ENCODE results near the gene LRP5. TPM values are rescaled to one million over a fixed set of nuclear protein-coding genes. Genes with fewer than 3 reads are reported as not detected.

Gene LRP5
- total RNA-seq, 1 experiment from 2014 or later: 48.8 TPM

DNA sequence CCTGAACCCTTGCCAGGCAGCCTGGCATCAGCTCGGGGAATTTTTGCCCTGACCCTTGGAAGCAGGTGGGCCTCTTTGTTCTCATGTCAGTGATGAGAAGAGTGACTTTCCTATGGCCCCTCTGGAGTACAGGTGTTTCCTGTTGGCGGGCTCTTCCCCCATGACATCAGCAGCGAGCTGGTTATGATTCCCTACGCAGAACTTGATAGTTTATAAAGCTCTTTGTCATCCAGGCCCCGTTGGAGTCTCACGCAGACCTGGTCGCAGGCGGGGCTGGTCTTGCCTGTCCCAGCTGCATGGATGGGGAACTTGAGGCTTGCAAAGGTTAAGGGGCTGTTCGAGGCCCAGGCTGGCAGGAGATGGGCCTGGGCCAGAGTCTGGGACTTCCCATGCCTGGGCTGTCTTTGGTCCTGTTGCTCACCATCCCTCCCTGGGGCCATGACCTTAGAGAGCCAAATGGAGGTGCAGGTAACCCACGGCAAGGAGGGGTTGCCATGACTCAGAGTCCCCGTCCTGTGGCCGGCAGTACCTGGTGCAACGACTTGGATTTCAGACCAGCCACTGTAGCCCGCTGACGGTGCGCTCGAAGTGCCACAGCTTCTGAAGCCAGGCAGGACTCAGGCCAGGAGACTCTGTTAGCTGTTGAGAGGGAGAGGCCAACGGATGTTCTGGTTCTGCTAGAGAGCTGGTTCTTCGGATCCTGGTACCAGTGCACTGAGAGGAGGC is 102.3 kb downstream of the LRP5 start (continued):
- TF ChIP-seq, protein P1, sequence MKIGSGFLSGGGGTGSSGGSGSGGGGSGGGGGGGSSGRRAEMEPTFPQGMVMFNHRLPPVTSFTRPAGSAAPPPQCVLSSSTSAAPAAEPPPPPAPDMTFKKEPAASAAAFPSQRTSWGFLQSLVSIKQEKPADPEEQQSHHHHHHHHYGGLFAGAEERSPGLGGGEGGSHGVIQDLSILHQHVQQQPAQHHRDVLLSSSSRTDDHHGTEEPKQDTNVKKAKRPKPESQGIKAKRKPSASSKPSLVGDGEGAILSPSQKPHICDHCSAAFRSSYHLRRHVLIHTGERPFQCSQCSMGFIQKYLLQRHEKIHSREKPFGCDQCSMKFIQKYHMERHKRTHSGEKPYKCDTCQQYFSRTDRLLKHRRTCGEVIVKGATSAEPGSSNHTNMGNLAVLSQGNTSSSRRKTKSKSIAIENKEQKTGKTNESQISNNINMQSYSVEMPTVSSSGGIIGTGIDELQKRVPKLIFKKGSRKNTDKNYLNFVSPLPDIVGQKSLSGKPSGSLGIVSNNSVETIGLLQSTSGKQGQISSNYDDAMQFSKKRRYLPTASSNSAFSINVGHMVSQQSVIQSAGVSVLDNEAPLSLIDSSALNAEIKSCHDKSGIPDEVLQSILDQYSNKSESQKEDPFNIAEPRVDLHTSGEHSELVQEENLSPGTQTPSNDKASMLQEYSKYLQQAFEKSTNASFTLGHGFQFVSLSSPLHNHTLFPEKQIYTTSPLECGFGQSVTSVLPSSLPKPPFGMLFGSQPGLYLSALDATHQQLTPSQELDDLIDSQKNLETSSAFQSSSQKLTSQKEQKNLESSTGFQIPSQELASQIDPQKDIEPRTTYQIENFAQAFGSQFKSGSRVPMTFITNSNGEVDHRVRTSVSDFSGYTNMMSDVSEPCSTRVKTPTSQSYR (CRISPR knock-in tag; IDR thresholded peaks at IDR 0.05): no peak
- TF ChIP-seq, protein P2, sequence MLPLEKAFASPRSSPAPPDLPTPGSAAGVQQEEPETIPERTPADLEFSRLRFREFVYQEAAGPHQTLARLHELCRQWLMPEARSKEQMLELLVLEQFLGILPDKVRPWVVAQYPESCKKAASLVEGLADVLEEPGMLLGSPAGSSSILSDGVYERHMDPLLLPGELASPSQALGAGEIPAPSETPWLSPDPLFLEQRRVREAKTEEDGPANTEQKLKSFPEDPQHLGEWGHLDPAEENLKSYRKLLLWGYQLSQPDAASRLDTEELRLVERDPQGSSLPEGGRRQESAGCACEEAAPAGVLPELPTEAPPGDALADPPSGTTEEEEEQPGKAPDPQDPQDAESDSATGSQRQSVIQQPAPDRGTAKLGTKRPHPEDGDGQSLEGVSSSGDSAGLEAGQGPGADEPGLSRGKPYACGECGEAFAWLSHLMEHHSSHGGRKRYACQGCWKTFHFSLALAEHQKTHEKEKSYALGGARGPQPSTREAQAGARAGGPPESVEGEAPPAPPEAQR (CRISPR knock-in tag; IDR thresholded peaks at IDR 0.05): no peak
- TF ChIP-seq KAT7 (CRISPR knock-in tag; IDR thresholded peaks at IDR 0.05; ENCODE audit: borderline replicate concordance) (no peak), ETV6 (CRISPR knock-in tag; IDR thresholded peaks at IDR 0.05) (no peak), ZBTB21 (CRISPR knock-in tag; IDR thresholded peaks at IDR 0.05; ENCODE audit: borderline replicate concordance) (no peak), SP1 (CRISPR knock-in tag; conservative IDR thresholded peaks at IDR 0.05) (no peak), CREM (CRISPR knock-in tag; IDR thresholded peaks at IDR 0.05) (no peak), EMX1 (CRISPR knock-in tag; IDR thresholded peaks at IDR 0.05) (no peak)
- TF ChIP-seq, protein P3, sequence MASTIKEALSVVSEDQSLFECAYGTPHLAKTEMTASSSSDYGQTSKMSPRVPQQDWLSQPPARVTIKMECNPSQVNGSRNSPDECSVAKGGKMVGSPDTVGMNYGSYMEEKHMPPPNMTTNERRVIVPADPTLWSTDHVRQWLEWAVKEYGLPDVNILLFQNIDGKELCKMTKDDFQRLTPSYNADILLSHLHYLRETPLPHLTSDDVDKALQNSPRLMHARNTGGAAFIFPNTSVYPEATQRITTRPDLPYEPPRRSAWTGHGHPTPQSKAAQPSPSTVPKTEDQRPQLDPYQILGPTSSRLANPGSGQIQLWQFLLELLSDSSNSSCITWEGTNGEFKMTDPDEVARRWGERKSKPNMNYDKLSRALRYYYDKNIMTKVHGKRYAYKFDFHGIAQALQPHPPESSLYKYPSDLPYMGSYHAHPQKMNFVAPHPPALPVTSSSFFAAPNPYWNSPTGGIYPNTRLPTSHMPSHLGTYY (CRISPR knock-in tag; IDR thresholded peaks at IDR 0.05): no peak
- TF ChIP-seq, protein P4, sequence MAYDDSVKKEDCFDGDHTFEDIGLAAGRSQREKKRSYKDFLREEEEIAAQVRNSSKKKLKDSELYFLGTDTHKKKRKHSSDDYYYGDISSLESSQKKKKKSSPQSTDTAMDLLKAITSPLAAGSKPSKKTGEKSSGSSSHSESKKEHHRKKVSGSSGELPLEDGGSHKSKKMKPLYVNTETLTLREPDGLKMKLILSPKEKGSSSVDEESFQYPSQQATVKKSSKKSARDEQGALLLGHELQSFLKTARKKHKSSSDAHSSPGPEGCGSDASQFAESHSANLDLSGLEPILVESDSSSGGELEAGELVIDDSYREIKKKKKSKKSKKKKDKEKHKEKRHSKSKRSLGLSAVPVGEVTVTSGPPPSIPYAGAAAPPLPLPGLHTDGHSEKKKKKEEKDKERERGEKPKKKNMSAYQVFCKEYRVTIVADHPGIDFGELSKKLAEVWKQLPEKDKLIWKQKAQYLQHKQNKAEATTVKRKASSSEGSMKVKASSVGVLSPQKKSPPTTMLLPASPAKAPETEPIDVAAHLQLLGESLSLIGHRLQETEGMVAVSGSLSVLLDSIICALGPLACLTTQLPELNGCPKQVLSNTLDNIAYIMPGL (CRISPR knock-in tag; IDR thresholded peaks at IDR 0.05): no peak
- TF ChIP-seq, protein P5, sequence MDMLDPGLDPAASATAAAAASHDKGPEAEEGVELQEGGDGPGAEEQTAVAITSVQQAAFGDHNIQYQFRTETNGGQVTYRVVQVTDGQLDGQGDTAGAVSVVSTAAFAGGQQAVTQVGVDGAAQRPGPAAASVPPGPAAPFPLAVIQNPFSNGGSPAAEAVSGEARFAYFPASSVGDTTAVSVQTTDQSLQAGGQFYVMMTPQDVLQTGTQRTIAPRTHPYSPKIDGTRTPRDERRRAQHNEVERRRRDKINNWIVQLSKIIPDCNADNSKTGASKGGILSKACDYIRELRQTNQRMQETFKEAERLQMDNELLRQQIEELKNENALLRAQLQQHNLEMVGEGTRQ (CRISPR knock-in tag; IDR thresholded peaks at IDR 0.05): no peak

DNA sequence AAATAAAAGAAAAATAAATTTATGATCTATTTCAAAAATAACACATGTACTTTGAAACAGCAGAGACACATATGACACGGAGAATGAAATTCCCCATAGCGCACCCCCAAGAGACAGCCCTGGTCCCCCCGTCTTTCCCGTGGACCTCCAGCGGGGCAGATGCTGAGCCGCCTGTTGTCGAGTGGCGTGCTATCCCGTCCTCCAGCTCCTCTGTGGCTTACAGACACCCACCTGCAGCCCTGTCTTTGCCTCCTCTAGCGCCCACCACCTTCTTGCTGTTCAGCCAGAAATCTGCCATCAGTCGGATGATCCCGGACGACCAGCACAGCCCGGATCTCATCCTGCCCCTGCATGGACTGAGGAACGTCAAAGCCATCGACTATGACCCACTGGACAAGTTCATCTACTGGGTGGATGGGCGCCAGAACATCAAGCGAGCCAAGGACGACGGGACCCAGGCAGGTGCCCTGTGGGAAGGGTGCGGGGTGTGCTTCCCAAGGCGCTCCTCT is 103.7 kb downstream of the LRP5 start:
- POLR2A ChIA-PET: no interaction called here
- H3K27me3 Mint-ChIP-seq (ENCODE audit: low read depth): no peaks in the 10 kb centered on the region
- no peaks in the 10 kb centered on the region for H3K4me1 Mint-ChIP-seq
- CTCF ChIA-PET: no interaction called here
- peaks cover 4% of the 10 kb centered on the region; the same call in 1 of the 2 replicates for H3K9me3 Mint-ChIP-seq
- DNase-seq (ENCODE audit: low spot score): no peak
- H3K4me3 Mint-ChIP-seq: no peak overlapping the region
- H3K36me3 Mint-ChIP-seq: peaks cover 45% of the 10 kb centered on the region
- no peak overlapping the region; the same call in 1 of the 2 replicates for H3K27ac Mint-ChIP-seq
- no peak for ATAC-seq
- TF ChIP-seq, protein P6, sequence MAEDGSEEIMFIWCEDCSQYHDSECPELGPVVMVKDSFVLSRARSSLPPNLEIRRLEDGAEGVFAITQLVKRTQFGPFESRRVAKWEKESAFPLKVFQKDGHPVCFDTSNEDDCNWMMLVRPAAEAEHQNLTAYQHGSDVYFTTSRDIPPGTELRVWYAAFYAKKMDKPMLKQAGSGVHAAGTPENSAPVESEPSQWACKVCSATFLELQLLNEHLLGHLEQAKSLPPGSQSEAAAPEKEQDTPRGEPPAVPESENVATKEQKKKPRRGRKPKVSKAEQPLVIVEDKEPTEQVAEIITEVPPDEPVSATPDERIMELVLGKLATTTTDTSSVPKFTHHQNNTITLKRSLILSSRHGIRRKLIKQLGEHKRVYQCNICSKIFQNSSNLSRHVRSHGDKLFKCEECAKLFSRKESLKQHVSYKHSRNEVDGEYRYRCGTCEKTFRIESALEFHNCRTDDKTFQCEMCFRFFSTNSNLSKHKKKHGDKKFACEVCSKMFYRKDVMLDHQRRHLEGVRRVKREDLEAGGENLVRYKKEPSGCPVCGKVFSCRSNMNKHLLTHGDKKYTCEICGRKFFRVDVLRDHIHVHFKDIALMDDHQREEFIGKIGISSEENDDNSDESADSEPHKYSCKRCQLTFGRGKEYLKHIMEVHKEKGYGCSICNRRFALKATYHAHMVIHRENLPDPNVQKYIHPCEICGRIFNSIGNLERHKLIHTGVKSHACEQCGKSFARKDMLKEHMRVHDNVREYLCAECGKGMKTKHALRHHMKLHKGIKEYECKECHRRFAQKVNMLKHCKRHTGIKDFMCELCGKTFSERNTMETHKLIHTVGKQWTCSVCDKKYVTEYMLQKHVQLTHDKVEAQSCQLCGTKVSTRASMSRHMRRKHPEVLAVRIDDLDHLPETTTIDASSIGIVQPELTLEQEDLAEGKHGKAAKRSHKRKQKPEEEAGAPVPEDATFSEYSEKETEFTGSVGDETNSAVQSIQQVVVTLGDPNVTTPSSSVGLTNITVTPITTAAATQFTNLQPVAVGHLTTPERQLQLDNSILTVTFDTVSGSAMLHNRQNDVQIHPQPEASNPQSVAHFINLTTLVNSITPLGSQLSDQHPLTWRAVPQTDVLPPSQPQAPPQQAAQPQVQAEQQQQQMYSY (CRISPR knock-in tag; IDR thresholded peaks at IDR 0.05): no peak
- TF ChIP-seq ZNF317 (CRISPR knock-in tag; IDR thresholded peaks at IDR 0.05; ENCODE audit: borderline replicate concordance, low read depth): no peak
- TF ChIP-seq, protein P7, sequence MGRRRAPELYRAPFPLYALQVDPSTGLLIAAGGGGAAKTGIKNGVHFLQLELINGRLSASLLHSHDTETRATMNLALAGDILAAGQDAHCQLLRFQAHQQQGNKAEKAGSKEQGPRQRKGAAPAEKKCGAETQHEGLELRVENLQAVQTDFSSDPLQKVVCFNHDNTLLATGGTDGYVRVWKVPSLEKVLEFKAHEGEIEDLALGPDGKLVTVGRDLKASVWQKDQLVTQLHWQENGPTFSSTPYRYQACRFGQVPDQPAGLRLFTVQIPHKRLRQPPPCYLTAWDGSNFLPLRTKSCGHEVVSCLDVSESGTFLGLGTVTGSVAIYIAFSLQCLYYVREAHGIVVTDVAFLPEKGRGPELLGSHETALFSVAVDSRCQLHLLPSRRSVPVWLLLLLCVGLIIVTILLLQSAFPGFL (CRISPR knock-in tag; IDR thresholded peaks at IDR 0.05; ENCODE audit: borderline replicate concordance): no peak
- no peak for TF ChIP-seq RELA (CRISPR knock-in tag; IDR thresholded peaks at IDR 0.05; ENCODE audit: borderline replicate concordance)
- TF ChIP-seq, protein P8, sequence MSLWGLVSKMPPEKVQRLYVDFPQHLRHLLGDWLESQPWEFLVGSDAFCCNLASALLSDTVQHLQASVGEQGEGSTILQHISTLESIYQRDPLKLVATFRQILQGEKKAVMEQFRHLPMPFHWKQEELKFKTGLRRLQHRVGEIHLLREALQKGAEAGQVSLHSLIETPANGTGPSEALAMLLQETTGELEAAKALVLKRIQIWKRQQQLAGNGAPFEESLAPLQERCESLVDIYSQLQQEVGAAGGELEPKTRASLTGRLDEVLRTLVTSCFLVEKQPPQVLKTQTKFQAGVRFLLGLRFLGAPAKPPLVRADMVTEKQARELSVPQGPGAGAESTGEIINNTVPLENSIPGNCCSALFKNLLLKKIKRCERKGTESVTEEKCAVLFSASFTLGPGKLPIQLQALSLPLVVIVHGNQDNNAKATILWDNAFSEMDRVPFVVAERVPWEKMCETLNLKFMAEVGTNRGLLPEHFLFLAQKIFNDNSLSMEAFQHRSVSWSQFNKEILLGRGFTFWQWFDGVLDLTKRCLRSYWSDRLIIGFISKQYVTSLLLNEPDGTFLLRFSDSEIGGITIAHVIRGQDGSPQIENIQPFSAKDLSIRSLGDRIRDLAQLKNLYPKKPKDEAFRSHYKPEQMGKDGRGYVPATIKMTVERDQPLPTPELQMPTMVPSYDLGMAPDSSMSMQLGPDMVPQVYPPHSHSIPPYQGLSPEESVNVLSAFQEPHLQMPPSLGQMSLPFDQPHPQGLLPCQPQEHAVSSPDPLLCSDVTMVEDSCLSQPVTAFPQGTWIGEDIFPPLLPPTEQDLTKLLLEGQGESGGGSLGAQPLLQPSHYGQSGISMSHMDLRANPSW (CRISPR knock-in tag; conservative IDR thresholded peaks at IDR 0.05; ENCODE audit: low read depth): no peak
- no peak for TF ChIP-seq GABPB1 (CRISPR knock-in tag; IDR thresholded peaks at IDR 0.05)
- no peak for TF ChIP-seq SOX15 (CRISPR knock-in tag; IDR thresholded peaks at IDR 0.05)
- TF ChIP-seq GTF2I (CRISPR knock-in tag; conservative IDR thresholded peaks at IDR 0.05): no peak

Data from WTC11 (cell line).